Hepatocyte (in vitro differentiated cells): ENCODE data around the gene TET2. TPM values are rescaled to one million over a fixed set of nuclear protein-coding genes. Genes with fewer than 3 reads are reported as not detected.

ENCODE experiments used
- DNase-seq: peaks from one replicate; pipeline ENCODE4 v3.0.0-alpha.2; 2016; ENCODE audit warnings: low spot score
- H2AFZ ChIP-seq: fragments of 200-600 bp; sonication (generic); 2 replicates; pipeline ENCODE4 v1.6.0; 2016; ENCODE audit warnings: antibody characterized with exemption, mild to moderate bottlenecking
- H3K27ac ChIP-seq: fragments of 200-600 bp; sonication (generic); 2 replicates; pipeline ENCODE4 v1.5.1; 2016; ENCODE audit warnings: mild to moderate bottlenecking
- H3K27me3 ChIP-seq: fragments of 200-600 bp; sonication (generic); 2 replicates; pipeline ENCODE4 v1.6.1; 2016
- H3K36me3 ChIP-seq: fragments of 200-600 bp; sonication (generic); replicated peaks from 2 replicates; pipeline ENCODE4 v1.5.1; 2016; ENCODE audit warnings: low read depth; ENCODE audit not compliant: insufficient read depth
- H3K4me1 ChIP-seq: fragments of 200-600 bp; sonication (generic); 2 replicates; pipeline ENCODE4 v1.5.1; 2016; ENCODE audit warnings: mild to moderate bottlenecking, moderate library complexity; ENCODE audit not compliant: insufficient read depth
- H3K4me2 ChIP-seq: fragments of 200-600 bp; sonication (generic); 2 replicates; pipeline ENCODE4 v1.6.0; 2016
- H3K4me3 ChIP-seq: fragments of 200-600 bp; sonication (generic); 2 replicates; pipeline ENCODE4 v1.5.1; 2016; ENCODE audit warnings: mild to moderate bottlenecking
- H3K79me2 ChIP-seq: fragments of 200-600 bp; sonication (generic); 2 replicates; pipeline ENCODE4 v1.6.0; 2017; ENCODE audit warnings: mild to moderate bottlenecking
- H3K9me2 ChIP-seq: fragments of 200-600 bp; sonication (generic); replicated peaks from 2 replicates; pipeline ENCODE4 v1.6.0; 2017; ENCODE audit warnings: mild to moderate bottlenecking; ENCODE audit not compliant: insufficient read depth
- H3K9me3 ChIP-seq: fragments of 200-600 bp; sonication (generic); 2 replicates; pipeline ENCODE4 v1.5.1; 2016; ENCODE audit warnings: low read depth, mild to moderate bottlenecking
- H4K20me1 ChIP-seq: fragments of 200-600 bp; sonication (generic); 2 replicates; pipeline ENCODE4 v1.6.0; 2016; ENCODE audit warnings: mild to moderate bottlenecking; ENCODE audit not compliant: insufficient read depth, poor library complexity, severe bottlenecking
- CTCF ChIP-seq: fragments of 200-600 bp; sonication (generic); IDR thresholded peaks from 2 replicates; pipeline ENCODE4 v1.5.1; 2016; ENCODE audit warnings: antibody characterized with exemption, mild to moderate bottlenecking; ENCODE audit not compliant: poor library complexity
- EZH2 ChIP-seq: fragments of 200-600 bp; sonication (generic); IDR thresholded peaks from 2 replicates; pipeline ENCODE4 v1.6.1; 2016; ENCODE audit warnings: antibody characterized with exemption, mild to moderate bottlenecking, borderline replicate concordance
- EZH2phosphoT487 ChIP-seq: fragments of 200-600 bp; sonication (generic); IDR thresholded peaks from one replicate; pipeline ENCODE4 v1.6.1; 2018; ENCODE audit warnings: antibody characterized with exemption, mild to moderate bottlenecking, low read depth, moderate library complexity; ENCODE audit not compliant: unreplicated experiment, severe bottlenecking
- WGBS: methylation state at CpG from one replicate; pipeline ENCODE4 v1.1.6; 2016; ENCODE audit warnings: low lambda C conversion rate; ENCODE audit errors: missing lambda C conversion rate; 5-methylcytosine and 5-hydroxymethylcytosine counted together
- polyA plus RNA-seq: library from polyadenylated mRNA; unstranded; fragments of >200 nt; fragmentation: Nextera tagmentation; extraction: Ambion mirVana; gene quantifications from 2 replicates; pipeline ENCODE4 v1.2.1, GENCODE V29; 2016
- total RNA-seq: library from RNA; depleted of rRNA; stranded (reverse); fragments of >200 nt; gene quantifications from 2 replicates; pipeline ENCODE4 v1.2.3, GENCODE V29; 2014

TET2 gene
- total and polyA plus RNA-seq, 2 experiments from 2014 or later: 5.5 to 15.5 TPM

- DNase-seq: no peak
- no peak overlapping the region for H2AFZ ChIP-seq
- no peak for TF ChIP-seq CTCF
- TF ChIP-seq EZH2phosphoT487: no peak
- TF ChIP-seq EZH2: no peak
- no peaks in the 10 kb centered on the region for H3K27me3 ChIP-seq
- no peaks in the 10 kb centered on the region for H3K9me2 ChIP-seq
- no peak overlapping the region for H3K4me3 ChIP-seq
- no peak overlapping the region for H3K27ac ChIP-seq
- H3K79me2 ChIP-seq: peaks cover 35% of the 10 kb centered on the region
- peaks cover 3% of the 10 kb centered on the region for H4K20me1 ChIP-seq
- H3K4me2 ChIP-seq: peak overlapping the region; percentile 5
- no peaks in the 10 kb centered on the region for H3K36me3 ChIP-seq
- no peaks in the 10 kb centered on the region for H3K9me3 ChIP-seq
- 59% methylated on average over 3 of the region's 3 CpGs for WGBS
- peaks cover 11% of the 10 kb centered on the region for H3K4me1 ChIP-seq
Observed at GRCh38 chr4:105191621-105192210, 45.0 kb downstream of the TET2 start.

GRCh38 chr4:105192474-105192873 is 45.8 kb downstream of the TET2 start:
- no peak for DNase-seq
- Histone ChIP-seq H3K4me1 (peaks cover 11% of the 10 kb centered on the region), H3K9me3 (no peaks in the 10 kb centered on the region), H4K20me1 (peaks cover 3% of the 10 kb centered on the region), H3K4me2 (peak overlapping the region; percentile 5), H3K36me3 (no peaks in the 10 kb centered on the region), H2AFZ (no peak overlapping the region), H3K4me3 (no peak overlapping the region), H3K27ac (no peak overlapping the region), H3K9me2 (no peaks in the 10 kb centered on the region), H3K27me3 (no peaks in the 10 kb centered on the region), H3K79me2 (peaks cover 28% of the 10 kb centered on the region)
- TF ChIP-seq EZH2: no peak
- no peak for TF ChIP-seq EZH2phosphoT487
- no peak for TF ChIP-seq CTCF

- H3K4me2 ChIP-seq: no peak overlapping the region
- no peaks in the 10 kb centered on the region for H3K9me2 ChIP-seq
- H3K4me1 ChIP-seq: peaks cover 11% of the 10 kb centered on the region
- H3K27me3 ChIP-seq: no peaks in the 10 kb centered on the region
- H2AFZ ChIP-seq: no peak overlapping the region
- H3K4me3 ChIP-seq: no peak overlapping the region
- peaks cover 3% of the 10 kb centered on the region for H4K20me1 ChIP-seq
- TF ChIP-seq EZH2 (no peak), EZH2phosphoT487 (no peak), CTCF (no peak)
- H3K9me3 ChIP-seq: no peaks in the 10 kb centered on the region
- no peaks in the 10 kb centered on the region for H3K36me3 ChIP-seq
- 56% methylated on average over 1 of the region's 1 CpG for WGBS
- H3K27ac ChIP-seq: no peak overlapping the region
- DNase-seq: no peak
- peaks cover 27% of the 10 kb centered on the region for H3K79me2 ChIP-seq
Observed at GRCh38 chr4:105192910-105193309, 46.2 kb downstream of the TET2 start.
